HL-60 (cell line): ENCODE measurements around the gene CACNA1D.

ENCODE experiments used
- GABPA ChIP-seq: IDR thresholded peaks from 2 replicates; pipeline ENCODE4 v1.6.1; 2012; ENCODE audit warnings: low read depth
- POLR2AphosphoS5 ChIP-seq: IDR thresholded peaks from 2 replicates; pipeline ENCODE4 v1.6.1; 2012; ENCODE audit warnings: low read depth
- TF ChIP-seq, protein P1 (sequence below): IDR thresholded peaks from one replicate; pipeline ENCODE4 v1.5.1; 2011; ENCODE audit warnings: low read length, control low read depth, inconsistent platforms; ENCODE audit not compliant: insufficient read depth

DNA sequence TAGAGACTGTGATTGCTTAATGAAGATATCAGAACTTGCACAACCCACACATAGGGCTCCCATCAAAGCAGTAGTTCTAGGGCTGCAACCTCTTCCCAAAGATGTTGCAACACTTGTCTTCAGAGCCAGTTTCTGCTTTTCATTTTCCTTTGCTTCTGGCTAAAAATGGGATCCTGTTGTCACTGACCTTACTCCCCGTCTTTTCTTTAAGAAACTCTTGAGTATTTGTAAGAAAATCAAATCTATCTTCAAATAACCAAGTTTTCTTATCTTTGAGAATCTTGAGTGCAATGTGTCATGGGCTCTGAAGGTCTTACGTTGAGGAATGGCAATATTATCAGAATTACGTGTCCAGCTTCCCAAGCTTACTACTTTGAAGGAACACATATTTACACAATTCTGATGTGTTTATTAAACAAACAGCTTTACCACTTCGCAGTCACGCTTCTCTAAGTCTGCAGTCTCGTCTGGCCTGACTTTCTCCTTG, 24.1 kb downstream of the CACNA1D start:
- TF ChIP-seq GABPA (no peak), POLR2AphosphoS5 (no peak)
- TF ChIP-seq, protein P1, sequence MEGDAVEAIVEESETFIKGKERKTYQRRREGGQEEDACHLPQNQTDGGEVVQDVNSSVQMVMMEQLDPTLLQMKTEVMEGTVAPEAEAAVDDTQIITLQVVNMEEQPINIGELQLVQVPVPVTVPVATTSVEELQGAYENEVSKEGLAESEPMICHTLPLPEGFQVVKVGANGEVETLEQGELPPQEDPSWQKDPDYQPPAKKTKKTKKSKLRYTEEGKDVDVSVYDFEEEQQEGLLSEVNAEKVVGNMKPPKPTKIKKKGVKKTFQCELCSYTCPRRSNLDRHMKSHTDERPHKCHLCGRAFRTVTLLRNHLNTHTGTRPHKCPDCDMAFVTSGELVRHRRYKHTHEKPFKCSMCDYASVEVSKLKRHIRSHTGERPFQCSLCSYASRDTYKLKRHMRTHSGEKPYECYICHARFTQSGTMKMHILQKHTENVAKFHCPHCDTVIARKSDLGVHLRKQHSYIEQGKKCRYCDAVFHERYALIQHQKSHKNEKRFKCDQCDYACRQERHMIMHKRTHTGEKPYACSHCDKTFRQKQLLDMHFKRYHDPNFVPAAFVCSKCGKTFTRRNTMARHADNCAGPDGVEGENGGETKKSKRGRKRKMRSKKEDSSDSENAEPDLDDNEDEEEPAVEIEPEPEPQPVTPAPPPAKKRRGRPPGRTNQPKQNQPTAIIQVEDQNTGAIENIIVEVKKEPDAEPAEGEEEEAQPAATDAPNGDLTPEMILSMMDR: no peak
